Fibroblast of lung (primary cell): ENCODE results near the gene BABAM2. TPM values are rescaled to one million over a fixed set of nuclear protein-coding genes. Genes with fewer than 3 reads are reported as not detected.

ENCODE experiments used
- DNase-seq, 2 donors: peaks; one replicate each; pipeline versions ENCODE4 v3.0.0 to v3.0.0-alpha.2; 2010; ENCODE audit warnings: low read depth in 2 of 2
- H2AFZ ChIP-seq: 2 replicates; pipeline ENCODE4 v1.5.1; 2012; ENCODE audit warnings: low read length, control low read depth, inconsistent platforms
- H3K27ac ChIP-seq: 2 replicates; pipeline ENCODE4 v1.5.1; 2011; ENCODE audit warnings: low read length, control low read depth; ENCODE audit not compliant: insufficient read depth
- H3K27me3 ChIP-seq: 2 replicates; pipeline ENCODE4 v1.5.1; 2011; ENCODE audit warnings: mild to moderate bottlenecking, low read length; ENCODE audit not compliant: control insufficient read depth, insufficient read depth
- H3K36me3 ChIP-seq: 2 replicates; pipeline ENCODE4 v1.5.1; 2011; ENCODE audit warnings: low read length; ENCODE audit not compliant: control insufficient read depth, insufficient read depth
- H3K4me1 ChIP-seq: 2 replicates; pipeline ENCODE4 v1.5.1; 2011; ENCODE audit warnings: low read length; ENCODE audit not compliant: control insufficient read depth, insufficient read depth; ENCODE audit errors: extremely low read depth
- H3K4me2 ChIP-seq: 2 replicates; pipeline ENCODE4 v1.5.1; 2011; ENCODE audit warnings: low read length, control low read depth; ENCODE audit not compliant: insufficient read depth; ENCODE audit errors: extremely low read depth
- H3K4me3 ChIP-seq, 4 experiments: fragments of 200-600 bp in 1 of 4; sonication (generic) in 1 of 4; replicated peaks in 1 of 4; 2 replicates each; pipeline ENCODE4 v1.5.1; 2011 to 2016; ENCODE audit warnings: low read length in 4 of 4, low read depth in 3 of 4, mild to moderate bottlenecking in 3 of 4, control low read depth in 2 of 4, inconsistent platforms in 1 of 4, mixed read lengths in 1 of 4; ENCODE audit not compliant: insufficient read depth in 1 of 4; ENCODE audit errors: control extremely low read depth in 1 of 4
- H3K79me2 ChIP-seq: 2 replicates; pipeline ENCODE4 v1.5.1; 2012; ENCODE audit warnings: mild to moderate bottlenecking, low read length, inconsistent platforms; ENCODE audit not compliant: control insufficient read depth, insufficient read depth
- H3K9ac ChIP-seq: 2 replicates; pipeline ENCODE4 v1.5.1; 2011; ENCODE audit warnings: mild to moderate bottlenecking, low read length, control low read depth; ENCODE audit not compliant: insufficient read depth
- H3K9me3 ChIP-seq: 2 replicates; pipeline ENCODE4 v1.5.1; 2012; ENCODE audit warnings: low read depth, low read length; ENCODE audit not compliant: control insufficient read depth, insufficient read depth
- H4K20me1 ChIP-seq: 2 replicates; pipeline ENCODE4 v1.5.1; 2011; ENCODE audit warnings: low read length; ENCODE audit not compliant: control insufficient read depth, insufficient read depth; ENCODE audit errors: extremely low read depth
- EZH2 ChIP-seq: IDR thresholded peaks from 2 replicates; pipeline ENCODE4 v1.5.1; 2012; ENCODE audit warnings: low read length, control low read depth, mild to moderate bottlenecking; ENCODE audit errors: missing control alignments
- polyA plus RNA-seq, 2 donors: library from polyadenylated mRNA; depleted of rRNA in 1 of 2; stranded (reverse) in 1 of 2; unstranded in 1 of 2; fragments of >200 nt; gene quantifications; 2 replicates each; pipeline ENCODE4 v1.2.1, GENCODE V29; 2011 to 2012; ENCODE audit warnings: missing spikeins in 1 of 2
- total RNA-seq: library from RNA; depleted of rRNA; stranded (reverse); fragments of >200 nt; gene quantifications from 2 replicates; pipeline ENCODE4 v1.2.1, GENCODE V29; 2014
- TF ChIP-seq, protein P1 (sequence below), 2 donors: IDR thresholded peaks in 1 of 2; conservative IDR thresholded peaks in 1 of 2; 1 replicate in 1 of 2; 2 replicates in 1 of 2; pipeline ENCODE4 v1.5.1; 2011 to 2012; ENCODE audit warnings: low read length in 2 of 2, control low read depth in 1 of 2, inconsistent platforms in 1 of 2, low read depth in 1 of 2, mild to moderate bottlenecking in 1 of 2

Gene BABAM2
- total and polyA plus RNA-seq, 2 donors (not counting 1 experiment from before 2014, with no cell fraction given) = 25.6 to 33.4 TPM

DNA sequence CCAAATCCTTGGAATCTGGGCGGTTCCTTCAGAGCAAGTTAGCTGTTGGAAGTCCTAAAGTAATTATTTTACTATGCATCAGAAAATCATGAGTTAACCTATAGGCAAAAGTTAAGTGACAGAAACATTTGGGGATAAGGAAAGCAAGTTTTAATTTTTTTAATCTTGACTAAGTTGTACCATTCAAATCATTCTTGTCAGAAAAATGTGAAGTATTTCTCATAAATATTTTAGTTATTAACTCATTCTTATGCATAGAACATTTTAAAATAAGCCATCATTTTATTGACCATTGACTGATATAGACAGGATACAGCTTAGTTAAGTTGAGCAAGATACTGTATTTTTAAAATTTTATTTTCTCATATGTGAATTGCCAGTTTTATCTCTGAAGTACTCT is 403.9 kb downstream of the BABAM2 start:
- no peaks in the 10 kb centered on the region for H3K9me3 ChIP-seq
- H3K27ac ChIP-seq = no peak overlapping the region
- H2AFZ ChIP-seq = no peak overlapping the region
- no peak overlapping the region for H3K4me2 ChIP-seq
- H3K9ac ChIP-seq = no peak overlapping the region
- H4K20me1 ChIP-seq = no peaks in the 10 kb centered on the region
- H3K79me2 ChIP-seq = no peaks in the 10 kb centered on the region
- DNase-seq = peak in 1 of 2 donors; percentile 5
- H3K36me3 ChIP-seq = no peaks in the 10 kb centered on the region
- no peaks in the 10 kb centered on the region for H3K27me3 ChIP-seq
- TF ChIP-seq EZH2 = no peak
- TF ChIP-seq, protein P1, sequence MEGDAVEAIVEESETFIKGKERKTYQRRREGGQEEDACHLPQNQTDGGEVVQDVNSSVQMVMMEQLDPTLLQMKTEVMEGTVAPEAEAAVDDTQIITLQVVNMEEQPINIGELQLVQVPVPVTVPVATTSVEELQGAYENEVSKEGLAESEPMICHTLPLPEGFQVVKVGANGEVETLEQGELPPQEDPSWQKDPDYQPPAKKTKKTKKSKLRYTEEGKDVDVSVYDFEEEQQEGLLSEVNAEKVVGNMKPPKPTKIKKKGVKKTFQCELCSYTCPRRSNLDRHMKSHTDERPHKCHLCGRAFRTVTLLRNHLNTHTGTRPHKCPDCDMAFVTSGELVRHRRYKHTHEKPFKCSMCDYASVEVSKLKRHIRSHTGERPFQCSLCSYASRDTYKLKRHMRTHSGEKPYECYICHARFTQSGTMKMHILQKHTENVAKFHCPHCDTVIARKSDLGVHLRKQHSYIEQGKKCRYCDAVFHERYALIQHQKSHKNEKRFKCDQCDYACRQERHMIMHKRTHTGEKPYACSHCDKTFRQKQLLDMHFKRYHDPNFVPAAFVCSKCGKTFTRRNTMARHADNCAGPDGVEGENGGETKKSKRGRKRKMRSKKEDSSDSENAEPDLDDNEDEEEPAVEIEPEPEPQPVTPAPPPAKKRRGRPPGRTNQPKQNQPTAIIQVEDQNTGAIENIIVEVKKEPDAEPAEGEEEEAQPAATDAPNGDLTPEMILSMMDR (conservative IDR thresholded peaks at IDR 0.05 in 1 of 2, IDR thresholded peaks at IDR 0.05 in 1 of 2; ENCODE audit: low read depth in 1 of 2, low read length in 2 of 2) = no peak
- no peak overlapping the region for H3K4me3 ChIP-seq
- peaks cover 19% of the 10 kb centered on the region for H3K4me1 ChIP-seq

DNA sequence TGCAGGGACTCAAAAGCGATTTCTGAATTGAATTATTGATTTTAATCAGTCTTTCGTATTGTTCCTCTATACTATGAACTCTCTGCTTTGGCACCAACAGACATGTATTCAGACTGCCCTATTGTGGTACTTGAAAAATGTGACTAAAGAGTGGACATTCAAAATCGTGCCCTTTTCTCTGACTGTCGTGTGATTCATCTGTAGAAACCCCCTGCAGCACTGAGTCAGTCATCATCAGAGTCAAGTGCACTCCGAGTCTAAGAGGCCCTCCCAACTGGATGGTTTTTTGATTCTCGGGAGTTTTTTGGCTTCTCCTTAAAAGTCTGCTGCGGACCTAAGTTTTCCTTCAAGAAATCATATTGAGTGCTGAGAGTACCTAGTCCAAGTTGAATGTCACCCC is 405.7 kb downstream of the BABAM2 start:
- H3K27me3 ChIP-seq = no peaks in the 10 kb centered on the region
- H4K20me1 ChIP-seq = no peaks in the 10 kb centered on the region
- H3K4me2 ChIP-seq = no peak overlapping the region
- no peaks in the 10 kb centered on the region for H3K79me2 ChIP-seq
- no peak overlapping the region for H3K4me3 ChIP-seq
- peak; percentile 15 to 84 for DNase-seq
- H3K4me1 ChIP-seq = peaks cover 27% of the 10 kb centered on the region
- no peaks in the 10 kb centered on the region for H3K9me3 ChIP-seq
- TF ChIP-seq EZH2 = no peak
- TF ChIP-seq, protein P1 (conservative IDR thresholded peaks at IDR 0.05 in 1 of 2, IDR thresholded peaks at IDR 0.05 in 1 of 2; ENCODE audit: low read depth in 1 of 2, low read length in 2 of 2) = no peak
- H3K9ac ChIP-seq = no peak overlapping the region
- H2AFZ ChIP-seq = no peak overlapping the region
- no peaks in the 10 kb centered on the region for H3K36me3 ChIP-seq
- H3K27ac ChIP-seq = no peak overlapping the region

DNA sequence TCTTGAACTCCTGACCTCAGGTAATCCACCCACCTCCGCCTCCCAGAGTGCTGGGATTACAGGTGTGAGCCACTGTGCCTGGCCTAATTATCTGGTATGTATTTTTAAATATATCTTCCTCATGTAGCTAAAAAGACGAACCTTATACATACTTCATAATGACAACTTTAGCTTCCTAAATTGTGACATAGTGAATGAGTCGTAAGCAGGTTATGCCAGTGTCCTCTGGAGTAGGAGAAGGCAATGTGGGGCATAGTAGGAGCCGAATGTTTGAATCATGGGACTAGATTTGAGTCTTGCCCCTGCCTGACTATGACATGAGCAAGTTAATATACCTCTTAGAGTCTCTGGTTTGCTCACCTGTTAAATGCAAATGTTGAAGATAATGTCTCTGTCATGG is 406.4 kb downstream of the BABAM2 start:
- TF ChIP-seq, protein P1 (conservative IDR thresholded peaks at IDR 0.05 in 1 of 2, IDR thresholded peaks at IDR 0.05 in 1 of 2; ENCODE audit: low read depth in 1 of 2, low read length in 2 of 2) = no peak
- no peak for TF ChIP-seq EZH2
- Histone ChIP-seq H3K4me1 (peaks cover 29% of the 10 kb centered on the region), H3K9me3 (no peaks in the 10 kb centered on the region), H3K27ac (no peak overlapping the region), H3K9ac (no peak overlapping the region), H2AFZ (no peak overlapping the region), H3K4me2 (no peak overlapping the region), H3K4me3 (no peak overlapping the region), H3K27me3 (no peaks in the 10 kb centered on the region), H3K36me3 (no peaks in the 10 kb centered on the region), H4K20me1 (no peaks in the 10 kb centered on the region), H3K79me2 (no peaks in the 10 kb centered on the region)
- peak; percentile 42 to 44 for DNase-seq
